GM23248 (cell line): ENCODE measurements around the gene EIF4E3.

Source experiments
- EZH2 ChIP-seq: fragments of 200-600 bp; sonication (generic); IDR thresholded peaks from 2 replicates; pipeline ENCODE4 v1.6.1; 2018; ENCODE audit warnings: antibody characterized with exemption, mild to moderate bottlenecking; ENCODE audit not compliant: insufficient read depth, poor library complexity, severe bottlenecking
- EZH2phosphoT487 ChIP-seq: fragments of 200-600 bp; sonication (generic); IDR thresholded peaks from 2 replicates; pipeline ENCODE4 v1.6.1; 2018; ENCODE audit warnings: antibody characterized with exemption, moderate library complexity, mild to moderate bottlenecking, low read depth; ENCODE audit not compliant: insufficient read depth

DNA sequence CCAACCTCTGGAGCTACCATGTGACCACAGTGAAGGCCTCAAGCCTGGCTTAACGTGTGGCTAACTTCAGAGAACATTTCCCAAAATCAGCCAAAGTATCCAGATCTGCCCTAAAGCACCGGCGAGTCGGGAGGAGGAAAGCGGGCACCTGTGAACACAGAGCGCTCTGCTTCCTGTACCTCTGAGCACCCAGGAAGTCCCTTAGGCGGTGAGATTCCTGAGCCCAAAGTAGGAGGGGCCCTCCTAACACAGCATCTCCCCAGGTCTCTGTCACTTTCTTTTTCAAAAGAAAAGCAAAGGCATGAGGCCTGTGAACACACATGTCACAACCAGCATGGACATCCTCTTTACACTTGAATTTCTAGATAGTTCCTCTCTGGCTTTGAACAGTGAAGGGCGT is 944 bp upstream of the EIF4E3 start:
- TF ChIP-seq EZH2 (no peak), EZH2phosphoT487 (no peak)
